B cell (primary cell): ENCODE results near the gene AGPAT3. TPM values are rescaled to one million over a fixed set of nuclear protein-coding genes. Genes with fewer than 3 reads are reported as not detected.

ENCODE experiments used
- ATAC-seq: fragments of 200-7000 bp; cut with Tn5 transposase; one replicate; pipeline ENCODE4 v1.10.0; 2021; ENCODE audit warnings: low read depth, mild to moderate bottlenecking, moderate number of reproducible peaks, moderate library complexity
- CTCF ChIA-PET: fragments of 350-600 bp; sonication (Branson Sonifier 250); formaldehyde crosslinking; loops from one replicate; lab custom pipeline; 2021; ENCODE audit warnings: antibody characterized with exemption, inconsistent platforms; lab: Charles Lee
- POLR2A ChIA-PET: fragments of 350-600 bp; sonication (Branson Sonifier 250); formaldehyde crosslinking; loops from one replicate; lab custom pipeline; 2021; ENCODE audit warnings: antibody characterized with exemption; lab: Charles Lee
- DNase-seq: peaks from one replicate; pipeline ENCODE4 v3.0.0; 2013
- H2AFZ ChIP-seq: 2 replicates; pipeline ENCODE4 v1.6.1; 2012; ENCODE audit warnings: mild to moderate bottlenecking, low read depth, low read length; ENCODE audit not compliant: insufficient read depth, poor library complexity, severe bottlenecking
- H3K27ac ChIP-seq, 2 donors: 1 replicate in 1 of 2; 2 replicates in 1 of 2; pipeline ENCODE4 v1.5.1; 2012 to 2013; ENCODE audit warnings: low read length in 2 of 2, mild to moderate bottlenecking in 2 of 2, moderate library complexity in 1 of 2
- H3K27me3 ChIP-seq, 4 experiments: fragments of 200-600 bp in 1 of 4; sonication (generic) in 1 of 4; replicated peaks in 1 of 4; 1 replicate in 2 of 4; 2 replicates in 2 of 4; pipeline versions ENCODE4 v1.6.1 to v1.7.0; 2013 to 2016; ENCODE audit warnings: low read length in 3 of 4, mild to moderate bottlenecking in 2 of 4, mixed read lengths in 1 of 4, moderate library complexity in 1 of 4; ENCODE audit not compliant: insufficient read depth in 4 of 4, control insufficient read depth in 3 of 4; ENCODE audit errors: control extremely low read depth in 1 of 4
- H3K36me3 ChIP-seq, 2 experiments: replicated peaks in 1 of 2; 1 replicate in 1 of 2; 2 replicates in 1 of 2; pipeline versions ENCODE4 v1.6.1 to v1.7.1; 2013; ENCODE audit warnings: low read length in 1 of 2; ENCODE audit not compliant: insufficient read depth in 2 of 2, control insufficient read depth in 1 of 2; ENCODE audit errors: control extremely low read depth in 1 of 2, extremely low read depth in 1 of 2
- H3K4me1 ChIP-seq, 2 donors: fragments of 200-600 bp in 1 of 2; sonication (generic) in 1 of 2; 1 replicate in 1 of 2; 2 replicates in 1 of 2; pipeline versions ENCODE4 v1.5.1 to v1.6.1; 2013 to 2017; ENCODE audit warnings: low read length in 2 of 2; ENCODE audit not compliant: control insufficient read depth in 2 of 2, insufficient read depth in 2 of 2
- H3K4me2 ChIP-seq: replicated peaks from 2 replicates; pipeline ENCODE3; 2012; ENCODE audit warnings: mild to moderate bottlenecking, low read depth, low read length; ENCODE audit not compliant: poor library complexity, severe bottlenecking
- H3K4me3 ChIP-seq, 5 experiments: fragments of 200-600 bp in 1 of 5; sonication (generic) in 1 of 5; 1 replicate in 3 of 5; 2 replicates in 2 of 5; pipeline versions ENCODE4 v1.5.1 to v1.7.0; 2011 to 2016; ENCODE audit warnings: low read length in 4 of 5, mild to moderate bottlenecking in 4 of 5, low read depth in 2 of 5, control low read depth in 1 of 5, moderate library complexity in 1 of 5; ENCODE audit not compliant: insufficient read depth in 1 of 5; ENCODE audit errors: control extremely low read depth in 1 of 5, extremely low read depth in 1 of 5
- H3K79me2 ChIP-seq: fragments of 200-600 bp; sonication (generic); one replicate; pipeline ENCODE4 v1.6.0; 2016; ENCODE audit warnings: low read length; ENCODE audit not compliant: control insufficient read depth, insufficient read depth
- H3K9ac ChIP-seq: fragments of 200-600 bp; sonication (generic); 2 replicates; pipeline ENCODE4 v1.6.1; 2017; ENCODE audit warnings: mild to moderate bottlenecking, low read length, moderate library complexity
- H3K9me3 ChIP-seq, 3 donors: one replicate each; pipeline versions ENCODE4 v1.6.1 to v1.7.1; 2013; ENCODE audit warnings: low read length in 2 of 3; ENCODE audit not compliant: control insufficient read depth in 2 of 3, insufficient read depth in 1 of 3; ENCODE audit errors: control extremely low read depth in 1 of 3
- H4K20me1 ChIP-seq: 2 replicates; pipeline ENCODE4 v1.6.0; 2012; ENCODE audit warnings: mild to moderate bottlenecking, low read length; ENCODE audit not compliant: insufficient read depth, control insufficient read depth, poor library complexity, severe bottlenecking
- H3K27ac Mint-ChIP-seq: one replicate; pipeline ENCODE4 v1.8.0; 2021; ENCODE audit warnings: mixed read lengths
- H3K27me3 Mint-ChIP-seq: one replicate; pipeline ENCODE4 v1.8.0; 2021; ENCODE audit warnings: mixed read lengths
- H3K4me1 Mint-ChIP-seq: one replicate; pipeline ENCODE4 v1.8.0; 2021; ENCODE audit warnings: mixed read lengths
- H3K4me3 Mint-ChIP-seq: one replicate; pipeline ENCODE4 v1.8.0; 2021; ENCODE audit warnings: mixed read lengths
- H3K9me3 Mint-ChIP-seq: one replicate; pipeline ENCODE4 v1.8.0; 2022; ENCODE audit warnings: mixed read lengths; ENCODE audit not compliant: insufficient read depth
- CTCF ChIP-seq: fragments of 200-600 bp; IDR thresholded peaks from one replicate; pipeline ENCODE4 v1.8.0; 2022; ENCODE audit warnings: antibody characterized with exemption, mild to moderate bottlenecking
- EZH2 ChIP-seq: IDR thresholded peaks from 2 replicates; pipeline ENCODE4 v1.6.1; 2012; ENCODE audit warnings: borderline replicate concordance, low read depth, mild to moderate bottlenecking, moderate library complexity, low read length; ENCODE audit not compliant: insufficient read depth, poor library complexity, severe bottlenecking
- WGBS: methylation state at CpG from one replicate; pipeline ENCODE4 v1.1.5; 2013; ENCODE audit warnings: missing lambda C conversion rate; ENCODE audit not compliant: insufficient coverage; 5-methylcytosine and 5-hydroxymethylcytosine counted together
- intact Hi-C: fragments of 100-400 bp; cut with micrococcal nuclease; formaldehyde crosslinking; loops from one replicate; pipeline ENCODE4 v1.10.0; 2022
- polyA plus RNA-seq: library from polyadenylated mRNA; depleted of rRNA; stranded (reverse); fragments of >200 nt; gene quantifications from 2 replicates; pipeline ENCODE4 v1.2.3, GENCODE V29; 2012
- total RNA-seq, 2 donors: library from RNA; stranded (reverse); fragments of 120-200 nt in 1 of 2; gene quantifications; 1 replicate in 1 of 2; 2 replicates in 1 of 2; pipeline versions ENCODE4 v1.2.3 to v1.2.4, GENCODE V29; 2013 to 2022

The AGPAT3 gene
- total and polyA plus RNA-seq, 2 donors (not counting 1 experiment from before 2014, with no cell fraction given), result 14.3 to 49.3 TPM

- ChIA-PET CTCF (no interaction called here), POLR2A (no interaction called here)
- intact Hi-C loops, result no loop called here
- no peak overlapping the region for H3K27ac ChIP-seq
- no peak overlapping the region for H3K4me3 ChIP-seq
- peaks cover 0 to 2% of the 10 kb centered on the region in 2 experiments for H3K36me3 ChIP-seq
- H3K27me3 Mint-ChIP-seq, result no peaks in the 10 kb centered on the region
- peaks cover 13% of the 10 kb centered on the region for H3K4me1 Mint-ChIP-seq
- H2AFZ ChIP-seq, result no peak overlapping the region
- peaks cover 6 to 8% of the 10 kb centered on the region in 2 donors for H3K4me1 ChIP-seq
- H3K9me3 ChIP-seq, result peaks cover 0 to 22% (median 3%) of the 10 kb centered on the region in 3 donors
- peaks cover 43% of the 10 kb centered on the region for H4K20me1 ChIP-seq
- H3K9ac ChIP-seq, result no peak overlapping the region
- H3K9me3 Mint-ChIP-seq, result no peaks in the 10 kb centered on the region
- DNase-seq, result no peak
- peaks cover 40% of the 10 kb centered on the region for H3K79me2 ChIP-seq
- no peak for ATAC-seq
- no peak for TF ChIP-seq EZH2
- TF ChIP-seq CTCF, result no peak
- H3K27me3 ChIP-seq, result no peaks in the 10 kb centered on the region
- H3K27ac Mint-ChIP-seq, result no peak overlapping the region
- 99% methylated on average over 6 of the region's 13 CpGs for WGBS
- no peak overlapping the region for H3K4me3 Mint-ChIP-seq
- H3K4me2 ChIP-seq, result no peak overlapping the region
Measured at GRCh38 chr21:43950936-43951335, 85.9 kb downstream of the AGPAT3 start.

- Histone ChIP-seq H3K4me1 (peaks cover 9 to 15% of the 10 kb centered on the region in 2 donors), H3K4me2 (no peak overlapping the region), H3K27me3 (no peaks in the 10 kb centered on the region), H4K20me1 (peaks cover 52% of the 10 kb centered on the region), H3K36me3 (peaks cover 0 to 2% of the 10 kb centered on the region in 2 experiments), H3K79me2 (peaks cover 31% of the 10 kb centered on the region), H3K4me3 (no peak overlapping the region), H3K27ac (no peak overlapping the region), H3K9me3 (peaks cover 0 to 22% (median 3%) of the 10 kb centered on the region in 3 donors), H3K9ac (no peak overlapping the region), H2AFZ (no peak overlapping the region)
- no peaks in the 10 kb centered on the region for H3K27me3 Mint-ChIP-seq
- ChIA-PET POLR2A (no interaction called here), CTCF (no interaction called here)
- DNase-seq, result no peak
- WGBS, result 97% methylated on average over 26 of the region's 27 CpGs
- no peak overlapping the region for H3K27ac Mint-ChIP-seq
- no peak for ATAC-seq
- TF ChIP-seq EZH2, result no peak
- peaks cover 24% of the 10 kb centered on the region for H3K4me1 Mint-ChIP-seq
- H3K4me3 Mint-ChIP-seq, result no peak overlapping the region
- no peaks in the 10 kb centered on the region for H3K9me3 Mint-ChIP-seq
- intact Hi-C loops, result no loop called here
Measured at GRCh38 chr21:43951911-43952703, 87.1 kb downstream of the AGPAT3 start.
